ENCODE measurements around the gene ARPC5.

GRCh38 chr1:183636783-183637182 is 1.2 kb upstream of the ARPC5 start:
- TF ChIP-seq EZH2 (IDR thresholded peaks at IDR 0.05; ENCODE audit: borderline replicate concordance, low read depth, low read length, severe bottlenecking), result no peak
- TF ChIP-seq CTCF (IDR thresholded peaks at IDR 0.05; ENCODE audit: borderline replicate concordance, extremely low read depth, low read length, poor library complexity, severe bottlenecking), result no peak

All from DND-41 (cell line).